SK-N-SH treated with all-trans-retinoic acid at 6 μM for 48 hours (cell line): ENCODE measurements around the gene SEMA5B.

Experiments
- PATZ1 ChIP-seq: fragments of 250-450 bp; sonication (Bioruptor Pico); IDR thresholded peaks from 2 replicates; pipeline ENCODE4 v1.8.0; 2020; ENCODE audit warnings: mild to moderate bottlenecking, moderate library complexity, borderline replicate concordance
- TCF4 ChIP-seq: fragments of 250-450 bp; sonication (Bioruptor Pico); IDR thresholded peaks from 2 replicates; pipeline ENCODE4 v1.8.0; 2021; ENCODE audit warnings: mild to moderate bottlenecking, moderate library complexity, borderline replicate concordance
- TF ChIP-seq, protein P1 (sequence below): fragments of 250-450 bp; sonication (Bioruptor Pico); IDR thresholded peaks from 2 replicates; pipeline ENCODE4 v1.5.1; 2020; ENCODE audit warnings: low read depth, mild to moderate bottlenecking, moderate library complexity

- TF ChIP-seq, protein P1, sequence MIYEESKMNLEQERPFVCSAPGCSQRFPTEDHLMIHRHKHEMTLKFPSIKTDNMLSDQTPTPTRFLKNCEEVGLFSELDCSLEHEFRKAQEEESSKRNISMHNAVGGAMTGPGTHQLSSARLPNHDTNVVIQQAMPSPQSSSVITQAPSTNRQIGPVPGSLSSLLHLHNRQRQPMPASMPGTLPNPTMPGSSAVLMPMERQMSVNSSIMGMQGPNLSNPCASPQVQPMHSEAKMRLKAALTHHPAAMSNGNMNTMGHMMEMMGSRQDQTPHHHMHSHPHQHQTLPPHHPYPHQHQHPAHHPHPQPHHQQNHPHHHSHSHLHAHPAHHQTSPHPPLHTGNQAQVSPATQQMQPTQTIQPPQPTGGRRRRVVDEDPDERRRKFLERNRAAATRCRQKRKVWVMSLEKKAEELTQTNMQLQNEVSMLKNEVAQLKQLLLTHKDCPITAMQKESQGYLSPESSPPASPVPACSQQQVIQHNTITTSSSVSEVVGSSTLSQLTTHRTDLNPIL, result no peak
- TF ChIP-seq TCF4 (no peak), PATZ1 (CRISPR knock-in tag) (no peak)
Observed at GRCh38 chr3:122942239-122942638, 85.3 kb downstream of the SEMA5B start.
